Naive thymus-derived CD4-positive, alpha-beta T cell (primary cell): ENCODE results near the gene LNPEP. TPM values are rescaled to one million over a fixed set of nuclear protein-coding genes. Genes with fewer than 3 reads are reported as not detected.

ENCODE experiments used
- ATAC-seq: fragments of 150-1000 bp; cut with Tn5 transposase; 2 replicates; pipeline ENCODE4 v1.10.0; 2021; ENCODE audit warnings: mild to moderate bottlenecking, moderate library complexity
- CTCF ChIA-PET: fragments of 350-600 bp; sonication (Branson Sonifier 250); formaldehyde crosslinking; loops from one replicate; lab custom pipeline; 2021; ENCODE audit warnings: antibody characterized with exemption; lab: Charles Lee
- POLR2A ChIA-PET: fragments of 350-600 bp; sonication (Branson Sonifier 250); formaldehyde crosslinking; loops from one replicate; lab custom pipeline; 2021; ENCODE audit warnings: antibody characterized with exemption, inconsistent platforms; lab: Charles Lee
- DNase-seq, 9 donors: peaks; one replicate each; pipeline versions ENCODE4 v3.0.0 to v3.0.0-alpha.2; 2020 to 2022; ENCODE audit warnings: mixed read lengths in 1 of 9
- H3K27ac ChIP-seq: one replicate; pipeline ENCODE4 v1.7.0; 2013; ENCODE audit warnings: mild to moderate bottlenecking, low read depth, low read length, moderate library complexity
- H3K27me3 ChIP-seq, 2 donors: one replicate each; pipeline ENCODE4 v1.7.0; 2013; ENCODE audit warnings: low read length in 2 of 2, mild to moderate bottlenecking in 2 of 2, moderate library complexity in 2 of 2; ENCODE audit not compliant: control insufficient read depth in 2 of 2, insufficient read depth in 2 of 2
- H3K36me3 ChIP-seq, 3 experiments: 1 replicate in 2 of 3; 2 replicates in 1 of 3; pipeline ENCODE4 v1.7.0; 2013; ENCODE audit warnings: low read length in 3 of 3, mild to moderate bottlenecking in 3 of 3, moderate library complexity in 1 of 3; ENCODE audit not compliant: insufficient read depth in 3 of 3, control insufficient read depth in 2 of 3
- H3K4me1 ChIP-seq, 2 donors: one replicate each; pipeline ENCODE4 v1.7.0; 2013; ENCODE audit warnings: low read length in 2 of 2, mild to moderate bottlenecking in 2 of 2, moderate library complexity in 1 of 2; ENCODE audit not compliant: control insufficient read depth in 2 of 2, insufficient read depth in 2 of 2
- H3K4me3 ChIP-seq: 2 replicates; pipeline ENCODE4 v1.7.0; 2013; ENCODE audit warnings: mild to moderate bottlenecking, low read length
- H3K9me3 ChIP-seq, 3 experiments: 1 replicate in 2 of 3; 2 replicates in 1 of 3; pipeline ENCODE4 v1.7.0; 2013; ENCODE audit warnings: low read length in 3 of 3; ENCODE audit not compliant: control insufficient read depth in 2 of 3
- H3K27ac Mint-ChIP-seq, 9 donors: one replicate each; pipeline ENCODE4 v1.8.0; 2020 to 2022; ENCODE audit warnings: mixed read lengths in 9 of 9, mild to moderate bottlenecking in 8 of 9, moderate library complexity in 5 of 9, inconsistent platforms in 2 of 9
- H3K27me3 Mint-ChIP-seq, 5 donors: one replicate each; pipeline ENCODE4 v1.8.0; 2021 to 2022; ENCODE audit warnings: mixed read lengths in 5 of 5, mild to moderate bottlenecking in 1 of 5
- H3K36me3 Mint-ChIP-seq, 5 donors: one replicate each; pipeline ENCODE4 v1.8.0; 2020 to 2022; ENCODE audit warnings: mixed read lengths in 5 of 5, mild to moderate bottlenecking in 3 of 5, inconsistent platforms in 1 of 5
- H3K4me1 Mint-ChIP-seq, 7 donors: one replicate each; pipeline ENCODE4 v1.8.0; 2020 to 2022; ENCODE audit warnings: mixed read lengths in 7 of 7, mild to moderate bottlenecking in 3 of 7, inconsistent platforms in 1 of 7
- H3K4me3 Mint-ChIP-seq, 10 donors: one replicate each; pipeline ENCODE4 v1.8.0; 2020 to 2022; ENCODE audit warnings: mild to moderate bottlenecking in 10 of 10, mixed read lengths in 10 of 10, moderate library complexity in 6 of 10, inconsistent platforms in 2 of 10
- H3K9me3 Mint-ChIP-seq, 11 donors: one replicate each; pipeline ENCODE4 v1.8.0; 2020 to 2022; ENCODE audit warnings: mixed read lengths in 11 of 11, mild to moderate bottlenecking in 4 of 11, inconsistent platforms in 1 of 11, moderate library complexity in 1 of 11
- intact Hi-C, 2 donors: fragments of 100-400 bp; cut with micrococcal nuclease; formaldehyde crosslinking; loops; one replicate each; pipeline ENCODE4 v1.15.1; 2023
- polyA plus RNA-seq, 2 donors: library from polyadenylated mRNA; unstranded; fragments of 300-500 nt; fragmentation: Illumina TruSeq; gene quantifications; one replicate each; pipeline ENCODE4 v1.2.3, GENCODE V29; 2021
- total RNA-seq, 6 experiments: library from RNA in 5 of 6; stranded (reverse) in 5 of 6; gene quantifications; 1 replicate in 5 of 6; 2 replicates in 1 of 6; pipeline ENCODE4 v1.2.3 and lab custom pipeline; 2021 to 2026

The LNPEP gene
- total RNA-seq (100 to 1,000 TPM in 1 of 5 experiments, 10 to 100 TPM in 4; 82.4 to 109 (median 88.8) TPM), polyA plus RNA-seq (10 to 100 TPM; 53.2 to 54.5 TPM), total RNA-seq (lab: John Stamatoyannopoulos, UW) (305 reads per million, percentile 96 among the genes with 10 or more reads in this experiment)

- Histone ChIP-seq H3K27me3 (no peaks in the 10 kb centered on the region), H3K36me3 (peaks cover 0 to 11% (median 0%) of the 10 kb centered on the region in 3 experiments), H3K9me3 (no peaks in the 10 kb centered on the region), H3K4me3 (peak within 1 kb of the TSS; percentile 93), H3K4me1 (peaks cover 35 to 44% of the 10 kb centered on the region in 2 donors), H3K27ac (peak within 1 kb of the TSS; percentile 86)
- peak; percentile 64 for ATAC-seq
- Mint-ChIP-seq H3K36me3 (peaks cover 0 to 26% (median 5%) of the 10 kb centered on the region in 5 donors), H3K4me1 (peaks cover 51 to 70% (median 65%) of the 10 kb centered on the region in 7 donors), H3K27me3 (no peaks in the 10 kb centered on the region), H3K27ac (peak within 1 kb of the TSS; percentile 95 to 99 (median 97)), H3K4me3 (peak within 1 kb of the TSS; percentile 84 to 100 (median 94)), H3K9me3 (peaks cover 0 to 6% (median 0%) of the 10 kb centered on the region in 11 donors)
- ChIA-PET CTCF (interaction anchor here (0.5 to 1.5 kb wide), 11 partner anchors 12 to 228 kb away, joined by 3 to 15 read pairs (median 3); partner anchors contain the start of gene ERAP1), POLR2A (interaction anchor here (0.7 to 3.8 kb wide), 45 partner anchors 8 to 274 kb away, joined by 3 to 49 read pairs (median 4); partner anchors contain the start of genes CAST, ERAP1 and ERAP2)
- intact Hi-C loops, result loop anchor here (1.0 to 10.0 kb wide), 31 partner anchors 12 to 1994 kb away; partner anchors contain the start of genes CAST (in 2 of the 2), ELL2 (in 2 of the 2), ERAP2 (in 2 of the 2) and RIOK2 (in 2 of the 2)
- peak; percentile 85 to 95 (median 93) for DNase-seq
These were observed at the start of gene LNPEP for GRCh38 chr5:96935559-96936430. LNPEP (plus strand) TSS chr5:96936080; CDS start chr5:96936156, 76 bp downstream.

GRCh38 chr5:96893342-96893741 is 42.5 kb upstream of the LNPEP start:
- peaks cover 6 to 17% of the 10 kb centered on the region in 2 donors for H3K4me1 ChIP-seq
- H3K36me3 Mint-ChIP-seq, result peaks cover 29 to 57% (median 51%) of the 10 kb centered on the region in 5 donors
- intact Hi-C loops, result loop anchor here in 1 of 2 donors (10.0 kb wide), 1 partner anchor 1881 kb away; the partner anchor contains the start of gene RGMB
- peak overlapping the region in 1 of 10 donors; percentile 10 for H3K4me3 Mint-ChIP-seq
- ATAC-seq (no peak), DNase-seq (peak in 1 of 9 donors; percentile 44)
- no peak overlapping the region for H3K4me3 ChIP-seq
- peaks cover 17 to 48% (median 42%) of the 10 kb centered on the region in 3 experiments for H3K36me3 ChIP-seq
- H3K9me3 ChIP-seq, result no peaks in the 10 kb centered on the region
- H3K27ac Mint-ChIP-seq, result peak overlapping the region; percentile 17 to 98 (median 77)
- peaks cover 17 to 69% (median 65%) of the 10 kb centered on the region in 7 donors for H3K4me1 Mint-ChIP-seq
- peak overlapping the region; percentile 42 for H3K27ac ChIP-seq
- CTCF ChIA-PET, result interaction anchor here (1.1 to 1.5 kb wide), 3 partner anchors 17 to 141 kb away, joined by 3 to 6 read pairs (median 4); partner anchors contain the start of gene ERAP2
- no peaks in the 10 kb centered on the region for H3K27me3 ChIP-seq
- no peaks in the 10 kb centered on the region for H3K9me3 Mint-ChIP-seq
- POLR2A ChIA-PET, result interaction anchor here (0.9 to 2.0 kb wide), 10 partner anchors 8 to 85 kb away, joined by 3 to 7 read pairs (median 4); partner anchors contain the start of genes ERAP1, ERAP2 and LNPEP
- no peaks in the 10 kb centered on the region for H3K27me3 Mint-ChIP-seq

- Histone ChIP-seq H3K27ac (peak overlapping the region; percentile 69), H3K4me3 (peak overlapping the region; percentile 36), H3K9me3 (no peaks in the 10 kb centered on the region), H3K36me3 (peaks cover 17 to 51% (median 41%) of the 10 kb centered on the region in 3 experiments), H3K4me1 (peaks cover 6 to 17% of the 10 kb centered on the region in 2 donors), H3K27me3 (no peaks in the 10 kb centered on the region)
- ATAC-seq, result peak; percentile 89
- peak in 7 of 9 donors; percentile 46 to 85 (median 74) for DNase-seq
- Mint-ChIP-seq H3K27ac (peak overlapping the region; percentile 83 to 98 (median 94)), H3K36me3 (peaks cover 34 to 61% (median 47%) of the 10 kb centered on the region in 5 donors), H3K4me3 (peak overlapping the region; percentile 67 to 88 (median 79)), H3K4me1 (peaks cover 25 to 68% (median 65%) of the 10 kb centered on the region in 7 donors), H3K27me3 (no peaks in the 10 kb centered on the region), H3K9me3 (no peaks in the 10 kb centered on the region)
- CTCF ChIA-PET, result interaction anchor here (0.8 to 1.8 kb wide), 3 partner anchors 18 to 27 kb away, joined by 3 to 13 read pairs (median 5); partner anchors contain the start of gene ERAP2
- POLR2A ChIA-PET, result interaction anchor here (0.7 to 6.7 kb wide), 21 partner anchors 8 to 1249 kb away, joined by 3 to 57 read pairs (median 5); partner anchors contain the start of genes ERAP1, ERAP2 and LNPEP
- intact Hi-C loops, result loop anchor here (1.0 to 10.0 kb wide), 9 partner anchors 9 to 1879 kb away; partner anchors contain the start of genes ERAP2 (in 2 of the 2) and RGMB (in 1 of the 2)
These were observed 39.6 kb upstream of the LNPEP start for GRCh38 chr5:96896276-96896675.

- H3K4me1 Mint-ChIP-seq, result peaks cover 26 to 71% (median 68%) of the 10 kb centered on the region in 7 donors
- intact Hi-C loops, result loop anchor here (1.0 to 10.0 kb wide), 9 partner anchors 8 to 1878 kb away; partner anchors contain the start of genes ERAP2 (in 2 of the 2) and RGMB (in 1 of the 2)
- ATAC-seq (peak; percentile 73), DNase-seq (no peak)
- Histone ChIP-seq H3K27ac (peak overlapping the region; percentile 69), H3K36me3 (peaks cover 17 to 52% (median 46%) of the 10 kb centered on the region in 3 experiments), H3K27me3 (no peaks in the 10 kb centered on the region), H3K9me3 (no peaks in the 10 kb centered on the region), H3K4me3 (peak overlapping the region; percentile 36), H3K4me1 (peaks cover 6 to 17% of the 10 kb centered on the region in 2 donors)
- H3K36me3 Mint-ChIP-seq, result peaks cover 39 to 66% (median 52%) of the 10 kb centered on the region in 5 donors
- H3K27me3 Mint-ChIP-seq, result no peaks in the 10 kb centered on the region
- peak overlapping the region; percentile 83 to 98 (median 94) for H3K27ac Mint-ChIP-seq
- H3K4me3 Mint-ChIP-seq, result peak overlapping the region; percentile 67 to 88 (median 79)
- no peaks in the 10 kb centered on the region for H3K9me3 Mint-ChIP-seq
- POLR2A ChIA-PET, result interaction anchor here (0.6 to 6.7 kb wide), 23 partner anchors 8 to 1250 kb away, joined by 3 to 57 read pairs (median 4); partner anchors contain the start of genes ERAP1, ERAP2 and LNPEP
- CTCF ChIA-PET, result interaction anchor here (0.8 to 1.8 kb wide), 3 partner anchors 18 to 28 kb away, joined by 3 to 13 read pairs (median 5); partner anchors contain the start of gene ERAP2
These were observed 39.1 kb upstream of the LNPEP start for GRCh38 chr5:96896806-96897205.

GRCh38 chr5:96901384-96901783 is 34.5 kb upstream of the LNPEP start:
- CTCF ChIA-PET, result interaction anchor here (3.0 kb wide), 1 partner anchor 32 kb away, joined by 16 read pairs; no protein-coding TSS in a partner anchor
- Mint-ChIP-seq H3K27me3 (no peaks in the 10 kb centered on the region), H3K36me3 (peaks cover 22 to 69% (median 54%) of the 10 kb centered on the region in 5 donors), H3K4me1 (peaks cover 22 to 49% (median 40%) of the 10 kb centered on the region in 7 donors), H3K4me3 (no peak overlapping the region), H3K27ac (peak overlapping the region in 5 of 9 donors; percentile 26 to 59 (median 56)), H3K9me3 (no peaks in the 10 kb centered on the region)
- H3K9me3 ChIP-seq, result no peaks in the 10 kb centered on the region
- POLR2A ChIA-PET, result interaction anchor here (0.9 to 6.7 kb wide), 5 partner anchors 8 to 26 kb away, joined by 3 to 57 read pairs (median 5); partner anchors contain the start of gene ERAP2
- H3K4me1 ChIP-seq, result peaks cover 6 to 9% of the 10 kb centered on the region in 2 donors
- intact Hi-C loops, result loop anchor here in 1 of 2 donors (10.0 kb wide), 1 partner anchor 127 kb away; no protein-coding TSS in a partner anchor
- H3K27me3 ChIP-seq, result no peaks in the 10 kb centered on the region
- H3K36me3 ChIP-seq, result peaks cover 4 to 66% (median 47%) of the 10 kb centered on the region in 3 experiments
- no peak overlapping the region for H3K27ac ChIP-seq
- DNase-seq, result no peak
- ATAC-seq, result no peak
- no peak overlapping the region for H3K4me3 ChIP-seq
